ENCODE results near the gene CSNK1A1L. TPM values are rescaled to one million over a fixed set of nuclear protein-coding genes. Genes with fewer than 3 reads are reported as not detected.
A peak's percentile ranks its signal among the peaks of the same experiment; 100 is the strongest.

The CSNK1A1L gene
- total RNA-seq, 1 donor from 2014 or later = not detected

- intact Hi-C loops (cut with DNase I) = no loop called here
- H3K27ac ChIP-seq = no peak overlapping the region
- TF ChIP-seq CTCF (IDR thresholded peaks at IDR 0.05) = no peak
- DNase-seq (ENCODE audit: low spot score in 2 of 2) = no peak
- H3K27me3 ChIP-seq = no peaks in the 10 kb centered on the region
- no peaks in the 10 kb centered on the region for H3K4me1 ChIP-seq
- no peaks in the 10 kb centered on the region for H3K9me3 ChIP-seq
- H3K4me3 ChIP-seq = no peak overlapping the region
- H3K36me3 ChIP-seq = no peaks in the 10 kb centered on the region
These were observed 19.9 kb downstream of the CSNK1A1L start for GRCh38 chr13:37085606-37086005.

- Histone ChIP-seq H3K27me3 (no peaks in the 10 kb centered on the region), H3K4me3 (no peak overlapping the region), H3K27ac (no peak overlapping the region), H3K4me1 (no peaks in the 10 kb centered on the region), H3K9me3 (no peaks in the 10 kb centered on the region), H3K36me3 (no peaks in the 10 kb centered on the region)
- no peak for TF ChIP-seq CTCF (IDR thresholded peaks at IDR 0.05)
- intact Hi-C loops (cut with DNase I) = no loop called here
- DNase-seq (ENCODE audit: low spot score in 2 of 2) = no peak
These were observed 28.6 kb downstream of the CSNK1A1L start for GRCh38 chr13:37076818-37077217.

GRCh38 chr13:37075164-37075563, 30.3 kb downstream of the CSNK1A1L start:
- H3K9me3 ChIP-seq = no peaks in the 10 kb centered on the region
- no peak for DNase-seq (ENCODE audit: low spot score in 2 of 2)
- H3K4me1 ChIP-seq = no peaks in the 10 kb centered on the region
- no peaks in the 10 kb centered on the region for H3K36me3 ChIP-seq
- H3K27me3 ChIP-seq = no peaks in the 10 kb centered on the region
- no peak overlapping the region for H3K4me3 ChIP-seq
- TF ChIP-seq CTCF (IDR thresholded peaks at IDR 0.05) = no peak
- H3K27ac ChIP-seq = no peak overlapping the region
- intact Hi-C loops (cut with DNase I) = loop anchor here (2.0 kb wide), 1 partner anchor 528 kb away; no protein-coding TSS in a partner anchor

- Histone ChIP-seq H3K4me1 (no peaks in the 10 kb centered on the region), H3K9me3 (no peaks in the 10 kb centered on the region), H3K4me3 (no peak overlapping the region), H3K27me3 (no peaks in the 10 kb centered on the region), H3K27ac (no peak overlapping the region), H3K36me3 (no peaks in the 10 kb centered on the region)
- peak in 1 of 3 experiments; percentile 47 for TF ChIP-seq CTCF (IDR thresholded peaks at IDR 0.05)
- DNase-seq (ENCODE audit: low spot score in 2 of 2) = no peak
- intact Hi-C loops (cut with DNase I) = loop anchor here (2.0 kb wide), 1 partner anchor 528 kb away; no protein-coding TSS in a partner anchor
These were observed 30.8 kb downstream of the CSNK1A1L start for GRCh38 chr13:37074703-37075102.

- Histone ChIP-seq H3K27me3 (no peaks in the 10 kb centered on the region), H3K9me3 (no peaks in the 10 kb centered on the region), H3K36me3 (no peaks in the 10 kb centered on the region), H3K4me3 (no peak overlapping the region), H3K27ac (no peak overlapping the region), H3K4me1 (no peaks in the 10 kb centered on the region)
- no peak for DNase-seq (ENCODE audit: low spot score in 2 of 2)
- intact Hi-C loops (cut with DNase I) = no loop called here
- TF ChIP-seq CTCF (IDR thresholded peaks at IDR 0.05) = no peak
These were observed 33.4 kb downstream of the CSNK1A1L start for GRCh38 chr13:37072024-37072423.

GRCh38 chr13:37070956-37071355, 34.5 kb downstream of the CSNK1A1L start:
- no peak for TF ChIP-seq CTCF (IDR thresholded peaks at IDR 0.05)
- Histone ChIP-seq H3K27ac (no peak overlapping the region), H3K36me3 (no peaks in the 10 kb centered on the region), H3K27me3 (no peaks in the 10 kb centered on the region), H3K4me3 (no peak overlapping the region), H3K4me1 (no peaks in the 10 kb centered on the region), H3K9me3 (no peaks in the 10 kb centered on the region)
- DNase-seq (ENCODE audit: low spot score in 2 of 2) = no peak
- intact Hi-C loops (cut with DNase I) = no loop called here

All from ascending aorta (tissue), 2 donors.